ENCODE data around the gene INPP1. TPM values are rescaled to one million over a fixed set of nuclear protein-coding genes. Genes with fewer than 3 reads are reported as not detected.
"Not testable (repeated sequence)": the region's sequence is repeated elsewhere in the genome, so short reads cannot be mapped to it uniquely, and the experiment has no call there.

INPP1 gene
- total RNA-seq, 2 donors from 2014 or later: 18.6 to 25.9 TPM

- H3K36me3 ChIP-seq: no peaks in the 10 kb centered on the region
- no peaks in the 10 kb centered on the region for H3K27me3 ChIP-seq
- no peak for DNase-seq (ENCODE audit: low spot score)
- H3K27ac ChIP-seq: no peak overlapping the region
- H3K4me1 ChIP-seq: no peaks in the 10 kb centered on the region
- no peaks in the 10 kb centered on the region for H3K9me3 ChIP-seq
- TF ChIP-seq CTCF (IDR thresholded peaks at IDR 0.05): no peak
- H3K4me3 ChIP-seq: no peak overlapping the region
Measured at GRCh38 chr2:190308031-190308430, 35.4 kb upstream of the INPP1 start.

- Histone ChIP-seq H3K9me3 (no peaks in the 10 kb centered on the region), H3K36me3 (no peaks in the 10 kb centered on the region), H3K27ac (no peak overlapping the region), H3K4me3 (no peak overlapping the region), H3K27me3 (no peaks in the 10 kb centered on the region), H3K4me1 (peaks cover 0 to 12% of the 10 kb centered on the region in 2 donors)
- TF ChIP-seq CTCF (IDR thresholded peaks at IDR 0.05): no peak
- DNase-seq (ENCODE audit: low spot score): no peak
Measured at GRCh38 chr2:190311893-190312634, 31.3 kb upstream of the INPP1 start.

- not testable (repeated sequence) for DNase-seq (ENCODE audit: low spot score); H3K36me3 ChIP-seq; H3K27ac ChIP-seq
Measured at GRCh38 chr2:190312635-190313025, 30.8 kb upstream of the INPP1 start.

GRCh38 chr2:190313880-190314279, 29.5 kb upstream of the INPP1 start:
- Histone ChIP-seq H3K9me3 (no peaks in the 10 kb centered on the region), H3K27me3 (no peaks in the 10 kb centered on the region), H3K4me1 (peaks cover 0 to 23% of the 10 kb centered on the region in 2 donors), H3K27ac (no peak overlapping the region), H3K4me3 (no peak overlapping the region), H3K36me3 (no peaks in the 10 kb centered on the region)
- DNase-seq (ENCODE audit: low spot score): no peak
- TF ChIP-seq CTCF (IDR thresholded peaks at IDR 0.05): no peak

More at GRCh38 chr2:190312635-190313025, 30.8 kb upstream of the INPP1 start:
- not testable (repeated sequence) for H3K9me3 ChIP-seq, H3K4me3 ChIP-seq, H3K27me3 ChIP-seq
- H3K4me1 ChIP-seq: peaks cover 0 to 12% of the 10 kb centered on the region in 2 donors

GRCh38 chr2:190315273-190315672, 28.1 kb upstream of the INPP1 start:
- TF ChIP-seq CTCF (IDR thresholded peaks at IDR 0.05): no peak
- H3K36me3 ChIP-seq: no peaks in the 10 kb centered on the region
- no peak for DNase-seq (ENCODE audit: low spot score)
- no peak overlapping the region for H3K27ac ChIP-seq
- peaks cover 0 to 25% of the 10 kb centered on the region in 2 donors for H3K4me1 ChIP-seq
- H3K4me3 ChIP-seq: no peak overlapping the region
- H3K27me3 ChIP-seq: no peaks in the 10 kb centered on the region
- H3K9me3 ChIP-seq: no peaks in the 10 kb centered on the region

GRCh38 chr2:190318514-190318913, 24.9 kb upstream of the INPP1 start:
- peak overlapping the region; percentile 81 to 89 for H3K27ac ChIP-seq
- TF ChIP-seq CTCF (IDR thresholded peaks at IDR 0.05): no peak

More at GRCh38 chr2:190318514-190318913, 24.9 kb upstream of the INPP1 start:
- Histone ChIP-seq H3K9me3 (no peaks in the 10 kb centered on the region), H3K4me3 (peak overlapping the region; percentile 65 to 74), H3K4me1 (peaks cover 0 to 25% of the 10 kb centered on the region in 2 donors), H3K36me3 (no peaks in the 10 kb centered on the region), H3K27me3 (no peaks in the 10 kb centered on the region)
- no peak for DNase-seq (ENCODE audit: low spot score)

Data from right atrium auricular region (tissue), 2 donors.